ENCODE data around the gene EN2.

EN2 gene

GRCh38 chr7:155482511-155483183 lies 24.7 kb downstream of the EN2 start:
- H3K9ac ChIP-seq (ENCODE audit: low read depth, low read length): no peak overlapping the region
- peaks cover 8% of the 10 kb centered on the region for H3K4me1 ChIP-seq (ENCODE audit: control insufficient read depth, insufficient read depth, low read length)
- H3K27me3 ChIP-seq (ENCODE audit: control insufficient read depth, insufficient read depth, low read length): peaks cover 65% of the 10 kb centered on the region
- H3K4me3 ChIP-seq (ENCODE audit: low read depth, low read length): no peak overlapping the region
- H3K36me3 ChIP-seq (ENCODE audit: control insufficient read depth, insufficient read depth, low read length): no peaks in the 10 kb centered on the region
- no peaks in the 10 kb centered on the region for H3K9me3 ChIP-seq (ENCODE audit: control insufficient read depth, insufficient read depth, low read length)
- H3K27ac ChIP-seq (ENCODE audit: low read depth, low read length): no peak overlapping the region

- Histone ChIP-seq H3K27ac (ENCODE audit: low read depth, low read length) (peak overlapping the region; percentile 21), H3K36me3 (ENCODE audit: control insufficient read depth, insufficient read depth, low read length) (no peaks in the 10 kb centered on the region), H3K9ac (ENCODE audit: low read depth, low read length) (no peak overlapping the region), H3K27me3 (ENCODE audit: control insufficient read depth, insufficient read depth, low read length) (peaks cover 65% of the 10 kb centered on the region), H3K9me3 (ENCODE audit: control insufficient read depth, insufficient read depth, low read length) (no peaks in the 10 kb centered on the region), H3K4me3 (ENCODE audit: low read depth, low read length) (no peak overlapping the region), H3K4me1 (ENCODE audit: control insufficient read depth, insufficient read depth, low read length) (peaks cover 8% of the 10 kb centered on the region)
Measured at GRCh38 chr7:155483245-155483644, 25.3 kb downstream of the EN2 start.

- Histone ChIP-seq H3K36me3 (ENCODE audit: control insufficient read depth, insufficient read depth, low read length) (no peaks in the 10 kb centered on the region), H3K4me3 (ENCODE audit: low read depth, low read length) (no peak overlapping the region), H3K4me1 (ENCODE audit: control insufficient read depth, insufficient read depth, low read length) (peaks cover 8% of the 10 kb centered on the region), H3K9me3 (ENCODE audit: control insufficient read depth, insufficient read depth, low read length) (no peaks in the 10 kb centered on the region), H3K27me3 (ENCODE audit: control insufficient read depth, insufficient read depth, low read length) (peaks cover 67% of the 10 kb centered on the region), H3K27ac (ENCODE audit: low read depth, low read length) (peak overlapping the region; percentile 21), H3K9ac (ENCODE audit: low read depth, low read length) (no peak overlapping the region)
Measured at GRCh38 chr7:155483868-155484325, 26.0 kb downstream of the EN2 start.

GRCh38 chr7:155484483-155485399 lies 26.8 kb downstream of the EN2 start:
- Histone ChIP-seq H3K9me3 (ENCODE audit: control insufficient read depth, insufficient read depth, low read length) (no peaks in the 10 kb centered on the region), H3K27me3 (ENCODE audit: control insufficient read depth, insufficient read depth, low read length) (peaks cover 75% of the 10 kb centered on the region), H3K4me1 (ENCODE audit: control insufficient read depth, insufficient read depth, low read length) (peaks cover 8% of the 10 kb centered on the region), H3K36me3 (ENCODE audit: control insufficient read depth, insufficient read depth, low read length) (no peaks in the 10 kb centered on the region), H3K27ac (ENCODE audit: low read depth, low read length) (no peak overlapping the region), H3K4me3 (ENCODE audit: low read depth, low read length) (no peak overlapping the region), H3K9ac (ENCODE audit: low read depth, low read length) (no peak overlapping the region)

- no peak overlapping the region for H3K4me3 ChIP-seq (ENCODE audit: low read depth, low read length)
- peaks cover 25% of the 10 kb centered on the region for H3K4me1 ChIP-seq (ENCODE audit: control insufficient read depth, insufficient read depth, low read length)
- H3K27ac ChIP-seq (ENCODE audit: low read depth, low read length): no peak overlapping the region
- H3K9ac ChIP-seq (ENCODE audit: low read depth, low read length): no peak overlapping the region
- H3K36me3 ChIP-seq (ENCODE audit: control insufficient read depth, insufficient read depth, low read length): no peaks in the 10 kb centered on the region
- H3K27me3 ChIP-seq (ENCODE audit: control insufficient read depth, insufficient read depth, low read length): peaks cover 88% of the 10 kb centered on the region
- H3K9me3 ChIP-seq (ENCODE audit: control insufficient read depth, insufficient read depth, low read length): no peaks in the 10 kb centered on the region
Measured at GRCh38 chr7:155486783-155487508, 29.0 kb downstream of the EN2 start.

- Histone ChIP-seq H3K27me3 (ENCODE audit: control insufficient read depth, insufficient read depth, low read length) (peaks cover 88% of the 10 kb centered on the region), H3K36me3 (ENCODE audit: control insufficient read depth, insufficient read depth, low read length) (no peaks in the 10 kb centered on the region), H3K9me3 (ENCODE audit: control insufficient read depth, insufficient read depth, low read length) (no peaks in the 10 kb centered on the region), H3K9ac (ENCODE audit: low read depth, low read length) (no peak overlapping the region), H3K27ac (ENCODE audit: low read depth, low read length) (no peak overlapping the region), H3K4me1 (ENCODE audit: control insufficient read depth, insufficient read depth, low read length) (peaks cover 25% of the 10 kb centered on the region), H3K4me3 (ENCODE audit: low read depth, low read length) (no peak overlapping the region)
Measured at GRCh38 chr7:155487509-155488482, 29.9 kb downstream of the EN2 start.

GRCh38 chr7:155488483-155489127 lies 30.7 kb downstream of the EN2 start:
- Histone ChIP-seq H3K9ac (ENCODE audit: low read depth, low read length) (no peak overlapping the region), H3K4me1 (ENCODE audit: control insufficient read depth, insufficient read depth, low read length) (peaks cover 19% of the 10 kb centered on the region; the same call in 1 of the 2 replicates), H3K9me3 (ENCODE audit: control insufficient read depth, insufficient read depth, low read length) (no peaks in the 10 kb centered on the region), H3K4me3 (ENCODE audit: low read depth, low read length) (no peak overlapping the region), H3K27me3 (ENCODE audit: control insufficient read depth, insufficient read depth, low read length) (peaks cover 88% of the 10 kb centered on the region), H3K27ac (ENCODE audit: low read depth, low read length) (no peak overlapping the region), H3K36me3 (ENCODE audit: control insufficient read depth, insufficient read depth, low read length) (no peaks in the 10 kb centered on the region)

GRCh38 chr7:155489158-155489840 lies 31.4 kb downstream of the EN2 start:
- Histone ChIP-seq H3K9me3 (ENCODE audit: control insufficient read depth, insufficient read depth, low read length) (no peaks in the 10 kb centered on the region), H3K36me3 (ENCODE audit: control insufficient read depth, insufficient read depth, low read length) (no peaks in the 10 kb centered on the region), H3K4me3 (ENCODE audit: low read depth, low read length) (no peak overlapping the region), H3K27me3 (ENCODE audit: control insufficient read depth, insufficient read depth, low read length) (peaks cover 88% of the 10 kb centered on the region), H3K4me1 (ENCODE audit: control insufficient read depth, insufficient read depth, low read length) (peaks cover 17% of the 10 kb centered on the region; the same call in 1 of the 2 replicates), H3K27ac (ENCODE audit: low read depth, low read length) (no peak overlapping the region), H3K9ac (ENCODE audit: low read depth, low read length) (no peak overlapping the region)

GRCh38 chr7:155489862-155490696 lies 32.1 kb downstream of the EN2 start:
- no peaks in the 10 kb centered on the region for H3K36me3 ChIP-seq (ENCODE audit: control insufficient read depth, insufficient read depth, low read length)
- H3K9ac ChIP-seq (ENCODE audit: low read depth, low read length): no peak overlapping the region
- H3K27me3 ChIP-seq (ENCODE audit: control insufficient read depth, insufficient read depth, low read length): peaks cover 86% of the 10 kb centered on the region
- H3K27ac ChIP-seq (ENCODE audit: low read depth, low read length): peak overlapping the region; percentile 68
- H3K9me3 ChIP-seq (ENCODE audit: control insufficient read depth, insufficient read depth, low read length): no peaks in the 10 kb centered on the region
- peaks cover 17% of the 10 kb centered on the region; the same call in 1 of the 2 replicates for H3K4me1 ChIP-seq (ENCODE audit: control insufficient read depth, insufficient read depth, low read length)
- H3K4me3 ChIP-seq (ENCODE audit: low read depth, low read length): peak overlapping the region; percentile 53; the same call in 1 of the 2 replicates

Measured in HUES48 (cell line).